HG02885 (cell line): ENCODE measurements around the gene IGSF11.
"Not testable (repeated sequence)": the region's sequence is repeated elsewhere in the genome, so short reads cannot be mapped to it uniquely, and the experiment has no call there.

Experiments
- ATAC-seq: cut with Tn5 transposase; IDR thresholded peaks from one replicate; pipeline ENCODE4 v1.9.1; 2021; ENCODE audit warnings: mild to moderate bottlenecking; ENCODE audit not compliant: unreplicated experiment, poor library complexity

Gene IGSF11

GRCh38 chr3:118990823-118991560, 43.7 kb downstream of the IGSF11 start:
- no peak for ATAC-seq

- ATAC-seq: no peak
Measured at GRCh38 chr3:118988198-118989130, 46.2 kb downstream of the IGSF11 start.

- ATAC-seq: no peak
Measured at GRCh38 chr3:118987477-118987876, 47.2 kb downstream of the IGSF11 start.

- ATAC-seq: no peak
Measured at GRCh38 chr3:118986734-118987133, 47.9 kb downstream of the IGSF11 start.

- no peak for ATAC-seq
Measured at GRCh38 chr3:118984699-118985098, 49.9 kb downstream of the IGSF11 start.

- ATAC-seq: no peak
Measured at GRCh38 chr3:118981494-118982134, 53.0 kb downstream of the IGSF11 start.

- ATAC-seq: no peak
Measured at GRCh38 chr3:118980832-118981231, 53.8 kb downstream of the IGSF11 start.

- ATAC-seq: no peak
Measured at GRCh38 chr3:118978393-118978758, 56.3 kb downstream of the IGSF11 start.

- no peak for ATAC-seq
Measured at GRCh38 chr3:118977671-118978392, 56.8 kb downstream of the IGSF11 start.

GRCh38 chr3:118977118-118977517, 57.5 kb downstream of the IGSF11 start:
- no peak for ATAC-seq

- not testable (repeated sequence) for ATAC-seq
Measured at GRCh38 chr3:118975476-118975875, 59.2 kb downstream of the IGSF11 start.

GRCh38 chr3:118974356-118975097, 60.1 kb downstream of the IGSF11 start:
- no peak for ATAC-seq

- no peak for ATAC-seq
Measured at GRCh38 chr3:118973050-118973449, 61.6 kb downstream of the IGSF11 start.

GRCh38 chr3:118970819-118971218, 63.8 kb downstream of the IGSF11 start:
- no peak for ATAC-seq

GRCh38 chr3:118968640-118969039, 66.0 kb downstream of the IGSF11 start:
- ATAC-seq: no peak

GRCh38 chr3:118968111-118968510, 66.5 kb downstream of the IGSF11 start:
- ATAC-seq: no peak

- no peak for ATAC-seq
Measured at GRCh38 chr3:118966700-118967099, 67.9 kb downstream of the IGSF11 start.

GRCh38 chr3:118963711-118964110, 70.9 kb downstream of the IGSF11 start:
- no peak for ATAC-seq

- ATAC-seq: no peak
Measured at GRCh38 chr3:118960876-118961450, 73.7 kb downstream of the IGSF11 start.
